ENCODE measurements around the gene FAM131B.

FAM131B gene

GRCh38 chr7:143351574-143351973 is 10.9 kb downstream of the FAM131B start:
- H3K4me1 ChIP-seq (ENCODE audit: control insufficient read depth, insufficient read depth, low read length) = no peaks in the 10 kb centered on the region
- H3K36me3 ChIP-seq (ENCODE audit: control insufficient read depth, insufficient read depth, low read length, severe bottlenecking) = no peaks in the 10 kb centered on the region
- H3K9me3 ChIP-seq (ENCODE audit: control insufficient read depth, low read length) = no peaks in the 10 kb centered on the region
- peaks cover 25% of the 10 kb centered on the region for H3K27me3 ChIP-seq (replicated peaks; ENCODE audit: control insufficient read depth, insufficient read depth, low read length)
- H3K9ac ChIP-seq (ENCODE audit: low read length) = no peak overlapping the region
- DNase-seq (ENCODE audit: low read depth) = no peak
- H3K4me3 ChIP-seq (ENCODE audit: low read length) = no peak overlapping the region

- no peaks in the 10 kb centered on the region for H3K4me1 ChIP-seq (ENCODE audit: control insufficient read depth, insufficient read depth, low read length)
- no peak for DNase-seq (ENCODE audit: low read depth)
- peaks cover 25% of the 10 kb centered on the region for H3K27me3 ChIP-seq (replicated peaks; ENCODE audit: control insufficient read depth, insufficient read depth, low read length)
- no peak overlapping the region for H3K9ac ChIP-seq (ENCODE audit: low read length)
- H3K36me3 ChIP-seq (ENCODE audit: control insufficient read depth, insufficient read depth, low read length, severe bottlenecking) = no peaks in the 10 kb centered on the region
- H3K4me3 ChIP-seq (ENCODE audit: low read length) = no peak overlapping the region
- H3K9me3 ChIP-seq (ENCODE audit: control insufficient read depth, low read length) = no peaks in the 10 kb centered on the region
These were observed 11.5 kb downstream of the FAM131B start for GRCh38 chr7:143351060-143351459.

GRCh38 chr7:143347950-143348349 is 14.6 kb downstream of the FAM131B start:
- no peak for DNase-seq (ENCODE audit: low read depth)
- no peaks in the 10 kb centered on the region for H3K36me3 ChIP-seq (ENCODE audit: control insufficient read depth, insufficient read depth, low read length, severe bottlenecking)
- H3K9ac ChIP-seq (ENCODE audit: low read length) = no peak overlapping the region
- no peaks in the 10 kb centered on the region for H3K4me1 ChIP-seq (ENCODE audit: control insufficient read depth, insufficient read depth, low read length)
- peaks cover 26% of the 10 kb centered on the region for H3K27me3 ChIP-seq (replicated peaks; ENCODE audit: control insufficient read depth, insufficient read depth, low read length)
- H3K4me3 ChIP-seq (ENCODE audit: low read length) = no peak overlapping the region
- no peaks in the 10 kb centered on the region for H3K9me3 ChIP-seq (ENCODE audit: control insufficient read depth, low read length)

GRCh38 chr7:143346018-143346417 is 16.5 kb downstream of the FAM131B start:
- Histone ChIP-seq H3K4me3 (ENCODE audit: low read length) (no peak overlapping the region), H3K4me1 (ENCODE audit: control insufficient read depth, insufficient read depth, low read length) (no peaks in the 10 kb centered on the region), H3K9ac (ENCODE audit: low read length) (no peak overlapping the region), H3K9me3 (ENCODE audit: control insufficient read depth, low read length) (no peaks in the 10 kb centered on the region), H3K27me3 (replicated peaks; ENCODE audit: control insufficient read depth, insufficient read depth, low read length) (peaks cover 22% of the 10 kb centered on the region), H3K36me3 (ENCODE audit: control insufficient read depth, insufficient read depth, low read length, severe bottlenecking) (no peaks in the 10 kb centered on the region)
- no peak for DNase-seq (ENCODE audit: low read depth)

- H3K4me3 ChIP-seq (ENCODE audit: low read length) = peak overlapping the region; percentile 43
These were observed 17.0 kb downstream of the FAM131B start for GRCh38 chr7:143345428-143345900.

GRCh38 chr7:143343596-143343995 is 18.9 kb downstream of the FAM131B start:
- Histone ChIP-seq H3K27me3 (replicated peaks; ENCODE audit: control insufficient read depth, insufficient read depth, low read length) (peaks cover 7% of the 10 kb centered on the region), H3K4me3 (ENCODE audit: low read length) (no peak overlapping the region), H3K36me3 (ENCODE audit: control insufficient read depth, insufficient read depth, low read length, severe bottlenecking) (no peaks in the 10 kb centered on the region), H3K9me3 (ENCODE audit: control insufficient read depth, low read length) (no peaks in the 10 kb centered on the region), H3K9ac (ENCODE audit: low read length) (no peak overlapping the region), H3K4me1 (ENCODE audit: control insufficient read depth, insufficient read depth, low read length) (no peaks in the 10 kb centered on the region)
- DNase-seq (ENCODE audit: low read depth) = no peak

More at GRCh38 chr7:143345428-143345900, 17.0 kb downstream of the FAM131B start:
- no peaks in the 10 kb centered on the region for H3K9me3 ChIP-seq (ENCODE audit: control insufficient read depth, low read length)
- no peak overlapping the region for H3K9ac ChIP-seq (ENCODE audit: low read length)
- no peaks in the 10 kb centered on the region for H3K4me1 ChIP-seq (ENCODE audit: control insufficient read depth, insufficient read depth, low read length)
- H3K36me3 ChIP-seq (ENCODE audit: control insufficient read depth, insufficient read depth, low read length, severe bottlenecking) = no peaks in the 10 kb centered on the region
- H3K27me3 ChIP-seq (replicated peaks; ENCODE audit: control insufficient read depth, insufficient read depth, low read length) = peaks cover 20% of the 10 kb centered on the region
- DNase-seq (ENCODE audit: low read depth) = no peak

GRCh38 chr7:143341842-143342241 is 20.7 kb downstream of the FAM131B start:
- Histone ChIP-seq H3K4me1 (ENCODE audit: control insufficient read depth, insufficient read depth, low read length) (no peaks in the 10 kb centered on the region), H3K9me3 (ENCODE audit: control insufficient read depth, low read length) (no peaks in the 10 kb centered on the region), H3K9ac (ENCODE audit: low read length) (no peak overlapping the region), H3K27me3 (replicated peaks; ENCODE audit: control insufficient read depth, insufficient read depth, low read length) (peaks cover 7% of the 10 kb centered on the region), H3K36me3 (ENCODE audit: control insufficient read depth, insufficient read depth, low read length, severe bottlenecking) (no peaks in the 10 kb centered on the region), H3K4me3 (ENCODE audit: low read length) (no peak overlapping the region)
- DNase-seq (ENCODE audit: low read depth) = no peak

GRCh38 chr7:143337216-143337615 is 25.3 kb downstream of the FAM131B start:
- Histone ChIP-seq H3K9me3 (ENCODE audit: control insufficient read depth, low read length) (no peaks in the 10 kb centered on the region), H3K4me1 (ENCODE audit: control insufficient read depth, insufficient read depth, low read length) (peaks cover 12% of the 10 kb centered on the region), H3K36me3 (ENCODE audit: control insufficient read depth, insufficient read depth, low read length, severe bottlenecking) (no peaks in the 10 kb centered on the region), H3K27me3 (replicated peaks; ENCODE audit: control insufficient read depth, insufficient read depth, low read length) (no peaks in the 10 kb centered on the region), H3K9ac (ENCODE audit: low read length) (no peak overlapping the region), H3K4me3 (ENCODE audit: low read length) (no peak overlapping the region)
- no peak for DNase-seq (ENCODE audit: low read depth)

GRCh38 chr7:143334244-143334643 is 28.3 kb downstream of the FAM131B start:
- Histone ChIP-seq H3K4me1 (ENCODE audit: control insufficient read depth, insufficient read depth, low read length) (peaks cover 27% of the 10 kb centered on the region), H3K36me3 (ENCODE audit: control insufficient read depth, insufficient read depth, low read length, severe bottlenecking) (no peaks in the 10 kb centered on the region), H3K9ac (ENCODE audit: low read length) (no peak overlapping the region), H3K9me3 (ENCODE audit: control insufficient read depth, low read length) (no peaks in the 10 kb centered on the region), H3K27me3 (replicated peaks; ENCODE audit: control insufficient read depth, insufficient read depth, low read length) (no peaks in the 10 kb centered on the region), H3K4me3 (ENCODE audit: low read length) (no peak overlapping the region)
- DNase-seq (ENCODE audit: low read depth) = no peak

- Histone ChIP-seq H3K36me3 (ENCODE audit: control insufficient read depth, insufficient read depth, low read length, severe bottlenecking) (no peaks in the 10 kb centered on the region), H3K27me3 (replicated peaks; ENCODE audit: control insufficient read depth, insufficient read depth, low read length) (no peaks in the 10 kb centered on the region), H3K9me3 (ENCODE audit: control insufficient read depth, low read length) (no peaks in the 10 kb centered on the region), H3K4me3 (ENCODE audit: low read length) (no peak overlapping the region), H3K4me1 (ENCODE audit: control insufficient read depth, insufficient read depth, low read length) (peaks cover 27% of the 10 kb centered on the region), H3K9ac (ENCODE audit: low read length) (no peak overlapping the region)
- peak; percentile 86 for DNase-seq (ENCODE audit: low read depth)
These were observed 31.2 kb downstream of the FAM131B start for GRCh38 chr7:143331179-143331801.

- DNase-seq (ENCODE audit: low read depth) = no peak
- Histone ChIP-seq H3K4me3 (ENCODE audit: low read length) (no peak overlapping the region), H3K36me3 (ENCODE audit: control insufficient read depth, insufficient read depth, low read length, severe bottlenecking) (no peaks in the 10 kb centered on the region), H3K4me1 (ENCODE audit: control insufficient read depth, insufficient read depth, low read length) (peaks cover 39% of the 10 kb centered on the region), H3K9ac (ENCODE audit: low read length) (no peak overlapping the region), H3K27me3 (replicated peaks; ENCODE audit: control insufficient read depth, insufficient read depth, low read length) (no peaks in the 10 kb centered on the region), H3K9me3 (ENCODE audit: control insufficient read depth, low read length) (no peaks in the 10 kb centered on the region)
These were observed 32.9 kb downstream of the FAM131B start for GRCh38 chr7:143329471-143330170.

Data from adipocyte (in vitro differentiated cells).